HFFc6 (cell line): Measurements from ENCODE around the gene SIRPG. TPM values are rescaled to one million over a fixed set of nuclear protein-coding genes. Genes with fewer than 3 reads are reported as not detected.

Experiments
- DNase-seq: peaks from one replicate; pipeline ENCODE4 v3.0.0-alpha.2; 2018
- H3K27ac Mint-ChIP-seq: 2 replicates; pipeline ENCODE4 v1.8.0; 2020; ENCODE audit warnings: mild to moderate bottlenecking, mixed read lengths
- H3K27me3 Mint-ChIP-seq: 2 replicates; pipeline ENCODE4 v1.8.0; 2021; ENCODE audit warnings: mild to moderate bottlenecking, moderate library complexity, mixed read lengths; ENCODE audit not compliant: insufficient read depth
- H3K36me3 Mint-ChIP-seq: 2 replicates; pipeline ENCODE4 v1.8.0; 2021; ENCODE audit warnings: low read depth, mixed read lengths
- H3K4me1 Mint-ChIP-seq: 2 replicates; pipeline ENCODE4 v1.8.0; 2020; ENCODE audit warnings: low read depth, mixed read lengths
- H3K4me3 Mint-ChIP-seq: 2 replicates; pipeline ENCODE4 v1.8.0; 2020; ENCODE audit warnings: mild to moderate bottlenecking, moderate library complexity, mixed read lengths
- H3K9me3 Mint-ChIP-seq: 2 replicates; pipeline ENCODE4 v1.8.0; 2020; ENCODE audit warnings: mild to moderate bottlenecking, mixed read lengths
- CTCF ChIP-seq: fragments of 200-600 bp; sonication (generic); IDR thresholded peaks from 2 replicates; pipeline ENCODE4 v1.5.0; 2021; ENCODE audit warnings: antibody characterized with exemption, mild to moderate bottlenecking
- total RNA-seq, 6 experiments: library from RNA; stranded (reverse); fragmentation: NEBNext Ultra II Directional; extraction: Animal tissue kit (Norgen Biotek cat#: 25700); gene quantifications; 2 replicates in 1 of 6; 3 replicates in 5 of 6; pipeline ENCODE4 v1.2.3, GENCODE V29; 2021

The SIRPG gene
- total RNA-seq, 6 experiments from 2014 or later: not detected

- H3K36me3 Mint-ChIP-seq: no peaks in the 10 kb centered on the region
- no peak for TF ChIP-seq CTCF
- no peak overlapping the region for H3K4me3 Mint-ChIP-seq
- peaks cover 14% of the 10 kb centered on the region for H3K27me3 Mint-ChIP-seq
- peaks cover 10% of the 10 kb centered on the region for H3K4me1 Mint-ChIP-seq
- H3K9me3 Mint-ChIP-seq: no peaks in the 10 kb centered on the region
- DNase-seq: no peak
- no peak overlapping the region for H3K27ac Mint-ChIP-seq
Measured at GRCh38 chr20:1664911-1665310, 7.3 kb upstream of the SIRPG start.

- no peaks in the 10 kb centered on the region for H3K9me3 Mint-ChIP-seq
- peaks cover 15% of the 10 kb centered on the region for H3K27me3 Mint-ChIP-seq
- no peak for DNase-seq
- no peak for TF ChIP-seq CTCF
- H3K4me1 Mint-ChIP-seq: peaks cover 10% of the 10 kb centered on the region
- H3K36me3 Mint-ChIP-seq: no peaks in the 10 kb centered on the region
- H3K27ac Mint-ChIP-seq: no peak overlapping the region
- H3K4me3 Mint-ChIP-seq: no peak overlapping the region
Measured at GRCh38 chr20:1663917-1664316, 6.3 kb upstream of the SIRPG start.

- Mint-ChIP-seq H3K27ac (no peak overlapping the region), H3K4me3 (no peak overlapping the region), H3K36me3 (no peaks in the 10 kb centered on the region), H3K9me3 (no peaks in the 10 kb centered on the region), H3K4me1 (peaks cover 10% of the 10 kb centered on the region), H3K27me3 (peaks cover 15% of the 10 kb centered on the region)
- no peak for TF ChIP-seq CTCF
- no peak for DNase-seq
Measured at GRCh38 chr20:1661542-1662299, 4.1 kb upstream of the SIRPG start.

- H3K36me3 Mint-ChIP-seq: no peaks in the 10 kb centered on the region
Measured at GRCh38 chr20:1660246-1660645, 2.7 kb upstream of the SIRPG start.

GRCh38 chr20:1656844-1657243, 735 bp downstream of the SIRPG start:
- no peak for TF ChIP-seq CTCF
- Mint-ChIP-seq H3K36me3 (no peaks in the 10 kb centered on the region), H3K9me3 (no peaks in the 10 kb centered on the region; the same call in 1 of the 2 replicates), H3K27ac (no peak overlapping the region), H3K4me3 (no peak overlapping the region), H3K27me3 (peaks cover 18% of the 10 kb centered on the region), H3K4me1 (no peaks in the 10 kb centered on the region)
- DNase-seq: no peak

More at GRCh38 chr20:1660246-1660645, 2.7 kb upstream of the SIRPG start:
- no peak for DNase-seq
- H3K4me1 Mint-ChIP-seq: peaks cover 10% of the 10 kb centered on the region
- TF ChIP-seq CTCF: no peak
- no peak overlapping the region for H3K27ac Mint-ChIP-seq
- peaks cover 18% of the 10 kb centered on the region for H3K27me3 Mint-ChIP-seq
- H3K4me3 Mint-ChIP-seq: no peak overlapping the region
- no peaks in the 10 kb centered on the region for H3K9me3 Mint-ChIP-seq
